ENCODE data around the gene PGPEP1. TPM values are rescaled to one million over a fixed set of nuclear protein-coding genes. Genes with fewer than 3 reads are reported as not detected.
"Not testable (repeated sequence)": the region's sequence is repeated elsewhere in the genome, so short reads cannot be mapped to it uniquely, and the experiment has no call there.

The PGPEP1 gene
- total RNA-seq, 4 donors from 2014 or later = 21.2 to 67.9 (median 38.1) TPM

- no peak overlapping the region for H3K27ac ChIP-seq
- no peaks in the 10 kb centered on the region for H3K4me1 ChIP-seq
- intact Hi-C loops (cut with DNase I; ENCODE audit: low total_unique reads) = loop anchor here (10.0 kb wide), 1 partner anchor 69 kb away; the partner anchor contains the start of gene SSBP4
- H3K4me3 ChIP-seq = no peak overlapping the region
- no peak for DNase-seq
- no peaks in the 10 kb centered on the region for H3K9me3 ChIP-seq
- no peaks in the 10 kb centered on the region for H3K36me3 ChIP-seq
- H3K27me3 ChIP-seq = no peaks in the 10 kb centered on the region
- TF ChIP-seq CTCF (IDR thresholded peaks at IDR 0.05) (no peak), POLR2A (IDR thresholded peaks at IDR 0.05) (no peak)
These were observed 5.7 kb downstream of the PGPEP1 start for GRCh38 chr19:18346091-18346490.

GRCh38 chr19:18348171-18348570 lies 7.8 kb downstream of the PGPEP1 start:
- Histone ChIP-seq H3K36me3 (no peaks in the 10 kb centered on the region), H3K27ac (no peak overlapping the region), H3K4me1 (no peaks in the 10 kb centered on the region), H3K4me3 (no peak overlapping the region), H3K9me3 (no peaks in the 10 kb centered on the region), H3K27me3 (no peaks in the 10 kb centered on the region)
- DNase-seq = no peak
- TF ChIP-seq POLR2A (IDR thresholded peaks at IDR 0.05) = no peak
- no peak for TF ChIP-seq CTCF (IDR thresholded peaks at IDR 0.05)
- intact Hi-C loops (cut with DNase I; ENCODE audit: low total_unique reads) = loop anchor here (10.0 kb wide), 1 partner anchor 67 kb away; the partner anchor contains the start of gene SSBP4

GRCh38 chr19:18348818-18349339 lies 8.5 kb downstream of the PGPEP1 start:
- not testable (repeated sequence) for H3K27me3 ChIP-seq, H3K4me1 ChIP-seq, H3K36me3 ChIP-seq, H3K9me3 ChIP-seq, H3K27ac ChIP-seq, DNase-seq, H3K4me3 ChIP-seq
- intact Hi-C loops (cut with DNase I; ENCODE audit: low total_unique reads) = loop anchor here (10.0 kb wide), 1 partner anchor 66 kb away; the partner anchor contains the start of gene SSBP4

GRCh38 chr19:18349524-18350128 lies 9.2 kb downstream of the PGPEP1 start:
- H3K9me3 ChIP-seq = no peaks in the 10 kb centered on the region
- no peak for TF ChIP-seq POLR2A (IDR thresholded peaks at IDR 0.05)
- TF ChIP-seq CTCF (IDR thresholded peaks at IDR 0.05) = peak; percentile 76 to 81 (median 76)
- no peaks in the 10 kb centered on the region for H3K27me3 ChIP-seq
- no peak overlapping the region for H3K27ac ChIP-seq
- peak; percentile 53 to 58 for DNase-seq
- H3K4me1 ChIP-seq = no peaks in the 10 kb centered on the region
- H3K4me3 ChIP-seq = no peak overlapping the region
- no peaks in the 10 kb centered on the region for H3K36me3 ChIP-seq
- intact Hi-C loops (cut with DNase I; ENCODE audit: low total_unique reads) = loop anchor here (10.0 kb wide), 1 partner anchor 65 kb away; the partner anchor contains the start of gene SSBP4

- intact Hi-C loops (cut with DNase I; ENCODE audit: low total_unique reads) = no loop called here
- no peak overlapping the region for H3K4me3 ChIP-seq
- H3K4me1 ChIP-seq = no peaks in the 10 kb centered on the region
- H3K9me3 ChIP-seq = no peaks in the 10 kb centered on the region
- H3K27ac ChIP-seq = no peak overlapping the region
- no peaks in the 10 kb centered on the region for H3K27me3 ChIP-seq
- H3K36me3 ChIP-seq = no peaks in the 10 kb centered on the region
- TF ChIP-seq CTCF (IDR thresholded peaks at IDR 0.05) (no peak), POLR2A (IDR thresholded peaks at IDR 0.05) (no peak)
- DNase-seq = no peak
These were observed 10.1 kb downstream of the PGPEP1 start for GRCh38 chr19:18350490-18350889.
